Dedifferentiated amniotic fluid mesenchymal stem cell (primary cell): ENCODE data around the gene HOXA6.

ENCODE experiments used
- DNase-seq: peaks from one replicate; pipeline ENCODE4 v3.0.0-alpha.2; 2016; ENCODE audit errors: extremely low spot score

HOXA6 gene

GRCh38 chr7:27185013-27185853 lies 37.7 kb upstream of the HOXA6 start, which contains the start of gene HOXA11:
HOXA11 (minus strand) TSS chr7:27185232; CDS start chr7:27185144, 88 bp downstream.
- no peak for DNase-seq

GRCh38 chr7:27184337-27185012 lies 36.9 kb upstream of the HOXA6 start:
- no peak for DNase-seq

DNA sequence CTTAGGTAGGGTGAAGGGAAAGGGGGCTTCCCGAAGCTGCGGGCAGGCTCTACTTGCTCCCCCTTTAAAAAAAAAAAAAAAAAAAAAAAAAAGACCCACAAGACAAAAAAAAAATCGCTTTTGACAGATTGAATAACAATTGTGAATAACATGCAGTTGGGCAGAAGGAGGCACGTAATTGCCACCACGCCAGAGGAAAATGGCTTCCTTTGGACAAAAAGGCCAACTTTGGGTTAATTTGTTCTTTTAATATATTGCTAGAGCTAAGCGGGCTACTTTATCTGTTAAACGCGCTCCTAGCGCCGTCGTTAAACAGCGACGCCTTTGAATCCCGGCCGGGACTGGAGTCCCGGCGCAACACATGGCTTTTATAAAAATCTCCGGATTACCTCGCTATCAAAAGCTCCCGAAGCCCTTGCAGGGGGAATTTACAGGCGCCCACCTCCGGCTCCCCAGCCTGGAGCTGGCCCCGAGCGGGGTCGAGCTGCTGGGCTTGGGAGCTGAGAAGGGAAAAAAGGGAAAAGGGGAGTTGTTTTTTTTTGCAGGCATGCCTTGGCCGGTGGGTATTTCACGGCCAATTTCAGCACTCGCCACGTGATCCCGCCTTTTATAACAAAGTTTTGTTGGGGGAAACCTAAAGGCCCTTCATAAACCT lies 36.2 kb upstream of the HOXA6 start:
- DNase-seq = no peak

DNA sequence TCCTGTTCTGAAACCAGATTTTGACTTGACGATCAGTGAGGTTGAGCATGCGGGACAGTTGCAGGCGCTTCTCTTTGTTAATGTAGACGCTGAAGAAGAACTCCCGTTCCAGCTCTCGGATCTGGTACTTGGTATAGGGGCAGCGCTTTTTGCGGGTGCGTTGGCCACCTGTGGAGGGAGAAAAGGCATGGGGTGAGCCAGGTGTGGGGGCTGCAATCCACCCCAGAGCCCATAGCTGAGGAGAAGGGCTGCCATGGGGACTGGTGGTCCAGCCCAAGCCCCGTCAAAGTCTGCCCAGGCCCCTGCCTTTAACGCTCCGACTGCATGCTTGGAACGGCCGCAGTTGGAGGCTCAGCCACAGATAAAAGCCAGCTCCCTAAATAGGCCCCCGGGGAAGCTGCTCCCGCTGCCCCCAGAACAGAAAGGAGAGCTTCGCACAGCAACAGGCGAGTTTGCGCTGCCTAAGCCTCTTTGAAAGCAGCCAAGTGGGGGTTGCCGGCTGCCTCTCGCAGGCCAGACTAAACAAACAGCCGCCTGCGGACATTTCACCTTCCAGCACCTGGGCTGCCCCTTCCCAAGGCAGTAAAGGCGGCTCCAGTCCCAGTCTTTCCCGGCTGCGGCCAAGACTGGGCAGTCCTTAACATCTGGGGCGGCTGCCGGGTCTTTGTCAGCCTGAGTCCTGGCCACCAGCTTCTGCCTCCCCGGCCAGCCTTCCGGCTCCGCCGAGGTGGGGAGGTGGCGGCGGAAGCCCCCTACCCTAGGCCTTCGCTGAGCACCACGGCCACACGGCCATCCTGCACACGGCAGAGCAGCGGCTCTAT lies 35.5 kb upstream of the HOXA6 start:
- no peak for DNase-seq

GRCh38 chr7:27182285-27182841 lies 34.8 kb upstream of the HOXA6 start:
- no peak for DNase-seq

- DNase-seq = no peak
These were observed 34.3 kb upstream of the HOXA6 start for GRCh38 chr7:27181795-27182275.

GRCh38 chr7:27180431-27181420 lies 33.2 kb upstream of the HOXA6 start:
- no peak for DNase-seq

GRCh38 chr7:27179503-27180430 lies 32.2 kb upstream of the HOXA6 start:
- no peak for DNase-seq

DNA sequence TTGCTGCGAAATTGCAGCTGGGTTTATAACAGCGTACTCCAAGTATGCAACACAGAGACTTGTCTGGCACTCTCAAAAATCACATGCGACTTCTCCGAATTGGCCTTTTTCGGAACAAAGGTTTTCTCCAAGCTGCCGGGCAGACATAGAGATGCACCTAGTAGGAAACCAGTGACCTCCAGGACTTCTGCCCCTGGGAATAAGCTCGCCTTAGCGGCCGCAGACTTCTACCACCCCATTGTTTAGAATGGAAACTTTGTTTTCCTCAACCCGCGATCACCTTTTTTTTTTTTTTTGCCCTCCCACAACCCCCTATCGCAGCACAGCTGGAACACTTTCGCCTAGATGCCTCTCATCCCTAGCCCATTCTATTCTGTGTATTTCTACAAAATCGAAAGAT lies 31.5 kb upstream of the HOXA6 start:
- no peak for DNase-seq

DNA sequence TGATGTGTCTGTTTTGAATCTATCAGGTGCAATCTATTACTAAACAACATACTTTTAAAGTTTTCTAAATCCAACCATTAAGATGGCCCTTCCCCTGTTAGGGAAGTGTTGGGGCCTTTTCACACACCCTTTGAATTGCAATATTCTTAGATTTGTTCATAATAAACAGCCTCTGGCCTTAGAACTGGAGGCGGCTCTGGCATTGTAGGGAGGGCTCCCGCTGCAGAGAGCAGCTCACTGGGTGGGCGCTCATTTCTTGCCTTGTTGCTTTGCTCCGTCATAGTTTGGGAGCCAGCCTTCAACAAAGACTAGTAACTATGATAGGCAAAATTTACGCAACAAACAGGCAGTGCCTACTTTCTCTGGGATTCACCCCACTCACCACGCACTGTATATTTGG lies 30.8 kb upstream of the HOXA6 start:
- DNase-seq = no peak

GRCh38 chr7:27177795-27178320 lies 30.3 kb upstream of the HOXA6 start:
- DNase-seq = no peak

GRCh38 chr7:27176962-27177794 lies 29.6 kb upstream of the HOXA6 start:
- no peak for DNase-seq

DNA sequence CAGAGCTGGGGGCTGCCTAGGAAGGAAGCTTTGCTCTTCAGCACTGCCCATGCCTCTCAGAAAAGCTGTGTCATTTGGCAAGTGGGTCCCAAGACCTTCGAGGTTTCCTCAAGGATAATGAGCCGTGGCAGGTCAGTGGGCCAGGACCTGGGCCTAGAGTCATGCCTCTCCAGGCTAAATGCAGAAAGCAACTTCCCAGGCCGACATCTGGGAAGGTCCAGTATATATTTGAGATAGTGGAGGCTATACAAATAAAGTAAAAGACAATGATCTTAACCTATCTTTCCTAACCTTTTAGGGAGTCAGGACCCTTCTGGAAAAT lies 28.9 kb upstream of the HOXA6 start:
- DNase-seq = no peak

GRCh38 chr7:27175626-27176523 lies 28.3 kb upstream of the HOXA6 start:
- no peak for DNase-seq

DNA sequence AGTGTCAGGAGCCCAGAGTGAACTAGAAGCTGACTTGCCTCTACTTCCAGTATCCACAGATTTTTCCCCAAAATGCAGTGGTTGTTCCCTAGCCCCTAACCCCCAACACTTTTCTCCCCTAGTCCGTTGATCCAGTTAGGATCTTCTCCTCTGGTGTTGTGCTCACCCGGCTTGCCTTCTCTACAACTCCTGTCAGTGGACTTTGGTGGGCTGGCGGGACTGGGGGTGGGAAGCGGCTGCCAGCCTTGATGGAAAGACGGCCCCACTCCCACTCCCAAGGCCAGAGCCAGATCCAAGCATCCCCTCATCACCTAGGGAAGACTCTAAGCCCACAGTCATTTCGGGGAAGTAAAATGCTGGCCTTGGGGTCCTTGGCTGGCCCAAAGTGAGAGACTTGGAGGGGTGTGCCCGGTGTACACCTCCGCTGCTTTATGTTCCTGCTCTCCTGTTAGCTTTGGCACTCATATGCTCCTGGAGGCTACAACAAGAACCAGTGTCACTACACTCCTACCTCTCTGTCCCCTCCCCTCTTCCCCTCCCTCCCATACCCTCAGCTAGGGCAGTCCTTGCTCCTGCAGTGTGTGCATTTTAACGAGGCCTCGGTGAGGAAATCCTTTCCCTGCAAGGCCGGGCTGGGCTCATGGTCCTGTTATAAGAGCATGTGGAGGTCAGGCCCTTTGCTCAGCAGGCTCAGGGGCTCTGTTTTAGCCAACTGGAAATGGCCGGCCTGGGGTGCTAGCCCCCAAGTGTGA lies 27.5 kb upstream of the HOXA6 start:
- no peak for DNase-seq
